Choroid plexus epithelial cell (primary cell): ENCODE results near the gene TAAR1.
"Not testable (repeated sequence)": the region's sequence is repeated elsewhere in the genome, so short reads cannot be mapped to it uniquely, and the experiment has no call there.

Source experiments
- DNase-seq: peaks from one replicate; pipeline ENCODE4 v3.0.0-alpha.2; 2010; ENCODE audit warnings: low read depth
- H3K4me3 ChIP-seq: 2 replicates; pipeline ENCODE4 v1.5.1; 2011; ENCODE audit warnings: low read depth, mild to moderate bottlenecking, control low read depth, low read length, moderate library complexity
- TF ChIP-seq, protein P1 (sequence below): conservative IDR thresholded peaks from 2 replicates; pipeline ENCODE4 v1.5.1; 2011; ENCODE audit warnings: low read depth, mild to moderate bottlenecking, control low read depth, inconsistent platforms, low read length, moderate library complexity

TAAR1 gene

GRCh38 chr6:132693478-132693877 is 34.5 kb upstream of the TAAR1 start:
- TF ChIP-seq, protein P1, sequence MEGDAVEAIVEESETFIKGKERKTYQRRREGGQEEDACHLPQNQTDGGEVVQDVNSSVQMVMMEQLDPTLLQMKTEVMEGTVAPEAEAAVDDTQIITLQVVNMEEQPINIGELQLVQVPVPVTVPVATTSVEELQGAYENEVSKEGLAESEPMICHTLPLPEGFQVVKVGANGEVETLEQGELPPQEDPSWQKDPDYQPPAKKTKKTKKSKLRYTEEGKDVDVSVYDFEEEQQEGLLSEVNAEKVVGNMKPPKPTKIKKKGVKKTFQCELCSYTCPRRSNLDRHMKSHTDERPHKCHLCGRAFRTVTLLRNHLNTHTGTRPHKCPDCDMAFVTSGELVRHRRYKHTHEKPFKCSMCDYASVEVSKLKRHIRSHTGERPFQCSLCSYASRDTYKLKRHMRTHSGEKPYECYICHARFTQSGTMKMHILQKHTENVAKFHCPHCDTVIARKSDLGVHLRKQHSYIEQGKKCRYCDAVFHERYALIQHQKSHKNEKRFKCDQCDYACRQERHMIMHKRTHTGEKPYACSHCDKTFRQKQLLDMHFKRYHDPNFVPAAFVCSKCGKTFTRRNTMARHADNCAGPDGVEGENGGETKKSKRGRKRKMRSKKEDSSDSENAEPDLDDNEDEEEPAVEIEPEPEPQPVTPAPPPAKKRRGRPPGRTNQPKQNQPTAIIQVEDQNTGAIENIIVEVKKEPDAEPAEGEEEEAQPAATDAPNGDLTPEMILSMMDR = no peak
- peak; percentile 66 for DNase-seq
- H3K4me3 ChIP-seq = no peak overlapping the region

GRCh38 chr6:132690678-132691077 is 31.7 kb upstream of the TAAR1 start:
- no peak for DNase-seq
- TF ChIP-seq, protein P1 = no peak
- H3K4me3 ChIP-seq = no peak overlapping the region

DNA sequence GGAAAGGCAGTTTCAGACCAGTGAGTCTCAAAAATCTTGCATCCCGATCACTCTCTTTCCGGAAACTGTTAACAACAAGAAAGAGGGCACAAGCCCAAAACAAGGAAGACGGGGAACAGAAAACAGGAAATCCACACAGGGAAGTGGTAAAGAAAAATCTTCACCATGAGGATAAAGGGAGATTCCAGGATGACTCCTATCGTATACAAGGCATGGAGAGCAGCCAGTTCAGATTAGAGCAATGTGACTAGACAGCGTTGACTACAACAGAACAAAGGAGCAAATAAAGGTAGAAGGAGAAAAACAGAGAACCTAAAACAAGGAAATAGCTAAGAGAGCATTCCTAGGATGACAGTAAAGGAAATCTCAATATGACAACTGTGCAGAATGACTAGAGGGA is 28.3 kb upstream of the TAAR1 start:
- TF ChIP-seq, protein P1 = no peak
- peak; percentile 51 for DNase-seq
- H3K4me3 ChIP-seq = no peak overlapping the region

DNA sequence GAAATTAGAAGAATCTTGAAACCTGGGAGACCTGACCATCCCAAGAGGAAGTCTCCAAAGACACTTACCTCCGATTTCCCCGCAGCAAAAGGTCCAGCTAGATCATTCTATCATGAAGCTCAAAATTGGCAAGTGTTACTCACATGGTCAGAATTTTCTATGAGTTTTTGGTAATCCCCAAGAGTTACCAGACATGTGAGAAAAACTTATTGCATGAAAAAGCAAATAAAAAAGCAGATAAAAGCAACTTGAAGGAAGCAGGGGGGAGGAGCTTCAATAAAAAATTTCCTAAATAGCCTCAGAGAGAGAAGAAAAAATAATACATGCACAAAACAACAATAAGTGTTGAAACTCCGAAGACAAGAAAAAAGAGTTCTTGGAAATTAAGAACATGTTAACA is 27.5 kb upstream of the TAAR1 start:
- DNase-seq = no peak
- TF ChIP-seq, protein P1 = no peak
- no peak overlapping the region for H3K4me3 ChIP-seq

DNA sequence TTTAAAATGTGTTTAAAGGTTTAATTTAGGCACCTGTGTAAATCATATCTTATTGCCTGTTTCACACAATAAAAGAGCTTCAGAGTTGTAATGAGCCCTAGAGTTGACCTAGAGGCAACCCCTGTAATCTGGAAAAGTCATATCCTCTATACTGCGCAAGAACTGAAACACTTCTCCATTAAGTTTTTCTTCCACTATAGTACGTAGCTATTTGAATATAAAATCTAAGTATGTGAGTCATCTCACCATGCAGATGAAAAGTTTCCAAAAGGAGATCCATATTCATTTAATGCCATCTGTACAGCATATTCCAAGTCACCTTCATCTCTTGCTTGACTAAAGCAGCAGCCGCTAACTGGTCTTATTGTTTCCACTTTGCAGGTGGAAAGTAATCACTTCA is 26.0 kb upstream of the TAAR1 start:
- no peak for DNase-seq
- no peak overlapping the region for H3K4me3 ChIP-seq
- TF ChIP-seq, protein P1 = no peak

- TF ChIP-seq, protein P1 = no peak
- no peak overlapping the region for H3K4me3 ChIP-seq
- DNase-seq = no peak
These were observed 25.3 kb upstream of the TAAR1 start for GRCh38 chr6:132684272-132684671.

GRCh38 chr6:132683543-132683942 is 24.6 kb upstream of the TAAR1 start:
- TF ChIP-seq, protein P1 = no peak
- H3K4me3 ChIP-seq = no peak overlapping the region
- DNase-seq = peak; percentile 62

DNA sequence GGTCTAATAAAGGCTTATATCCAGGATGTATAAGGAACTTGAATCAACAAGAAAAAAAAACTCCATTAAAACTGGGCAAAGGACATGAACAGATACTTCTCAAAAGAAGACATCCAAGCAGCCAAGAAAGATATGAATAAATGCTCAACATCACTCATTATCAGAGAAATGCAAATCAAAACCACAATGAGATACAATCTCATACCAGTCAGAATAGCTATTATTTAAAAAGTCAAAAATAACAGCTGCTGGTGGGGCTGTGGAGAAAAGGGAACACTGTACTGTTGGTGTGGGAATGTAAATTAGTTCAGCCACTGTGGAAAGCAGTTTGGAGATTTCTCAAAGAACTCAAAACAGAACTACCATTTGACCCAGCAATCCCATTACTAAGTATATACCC is 20.1 kb upstream of the TAAR1 start:
- not testable (repeated sequence) for DNase-seq, H3K4me3 ChIP-seq
